GM18909 (cell line): ENCODE measurements around the gene WWOX.
"Not testable (repeated sequence)": the region's sequence is repeated elsewhere in the genome, so short reads cannot be mapped to it uniquely, and the experiment has no call there.

ENCODE experiments used
- ATAC-seq: cut with Tn5 transposase; IDR thresholded peaks from one replicate; pipeline ENCODE4 v1.9.1; 2021; ENCODE audit warnings: mild to moderate bottlenecking; ENCODE audit not compliant: unreplicated experiment, poor library complexity

WWOX gene

DNA sequence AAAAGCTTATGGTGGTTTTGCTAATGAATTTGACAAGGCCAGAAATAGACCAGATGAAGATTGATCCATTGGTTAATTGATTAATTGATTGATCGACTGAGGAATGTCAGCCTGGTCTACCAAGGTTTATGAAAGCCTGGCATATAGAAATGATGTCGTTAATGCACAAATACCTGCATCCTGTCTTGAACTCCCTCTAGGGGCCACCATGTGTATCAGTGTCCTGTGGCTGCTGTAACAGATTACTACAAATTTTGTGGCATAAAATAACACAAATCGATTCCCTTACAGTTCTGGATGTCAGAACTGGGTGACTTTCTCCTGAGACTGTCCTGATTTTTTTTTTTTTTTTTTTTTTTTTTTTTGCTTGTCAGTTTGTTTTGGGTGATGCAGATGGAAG, 947.9 kb downstream of the WWOX start:
- no peak for ATAC-seq

DNA sequence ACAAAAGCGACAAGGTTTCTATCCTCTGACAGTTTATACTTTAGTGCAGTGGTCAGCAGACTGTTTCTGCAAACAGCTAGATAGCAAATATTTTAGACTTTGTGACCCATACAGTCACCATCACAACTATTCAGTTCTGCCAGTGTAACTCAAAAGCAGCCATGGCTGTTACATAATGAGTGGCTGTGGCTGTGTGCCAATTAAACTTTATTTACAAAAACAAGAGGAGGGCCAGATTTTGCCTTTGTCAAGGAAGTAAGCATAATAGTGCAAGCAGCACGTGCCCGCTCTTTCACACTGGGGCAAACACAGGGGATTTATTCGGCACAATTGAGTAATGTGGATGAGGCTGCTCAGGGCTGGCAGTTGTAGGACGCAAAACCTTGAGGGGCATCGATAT, 949.6 kb downstream of the WWOX start:
- no peak for ATAC-seq

- ATAC-seq, result no peak
These were observed 950.6 kb downstream of the WWOX start for GRCh38 chr16:79050063-79050462.

- no peak for ATAC-seq
These were observed 951.9 kb downstream of the WWOX start for GRCh38 chr16:79051313-79051712.

- ATAC-seq, result not testable (repeated sequence)
These were observed 952.7 kb downstream of the WWOX start for GRCh38 chr16:79052198-79052597.

DNA sequence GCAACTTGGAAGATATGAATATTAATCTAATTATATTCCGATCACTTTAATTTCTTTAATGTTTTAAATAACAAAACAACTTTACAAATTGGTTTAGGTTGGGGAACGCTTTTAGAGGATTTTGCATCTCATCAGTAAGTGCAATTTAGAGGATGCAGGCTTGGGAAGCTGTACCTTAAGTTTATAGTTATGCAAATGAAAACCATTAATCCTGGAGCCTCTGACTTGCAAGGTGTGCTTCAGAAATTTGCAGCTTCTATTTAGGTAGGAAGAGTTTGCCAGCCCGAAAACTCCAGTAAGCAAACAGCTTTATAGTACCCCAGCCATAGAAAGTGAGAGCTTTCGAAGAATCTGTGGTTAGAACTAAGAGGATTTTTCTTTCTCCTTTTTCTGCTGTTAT, 954.1 kb downstream of the WWOX start:
- ATAC-seq, result no peak

DNA sequence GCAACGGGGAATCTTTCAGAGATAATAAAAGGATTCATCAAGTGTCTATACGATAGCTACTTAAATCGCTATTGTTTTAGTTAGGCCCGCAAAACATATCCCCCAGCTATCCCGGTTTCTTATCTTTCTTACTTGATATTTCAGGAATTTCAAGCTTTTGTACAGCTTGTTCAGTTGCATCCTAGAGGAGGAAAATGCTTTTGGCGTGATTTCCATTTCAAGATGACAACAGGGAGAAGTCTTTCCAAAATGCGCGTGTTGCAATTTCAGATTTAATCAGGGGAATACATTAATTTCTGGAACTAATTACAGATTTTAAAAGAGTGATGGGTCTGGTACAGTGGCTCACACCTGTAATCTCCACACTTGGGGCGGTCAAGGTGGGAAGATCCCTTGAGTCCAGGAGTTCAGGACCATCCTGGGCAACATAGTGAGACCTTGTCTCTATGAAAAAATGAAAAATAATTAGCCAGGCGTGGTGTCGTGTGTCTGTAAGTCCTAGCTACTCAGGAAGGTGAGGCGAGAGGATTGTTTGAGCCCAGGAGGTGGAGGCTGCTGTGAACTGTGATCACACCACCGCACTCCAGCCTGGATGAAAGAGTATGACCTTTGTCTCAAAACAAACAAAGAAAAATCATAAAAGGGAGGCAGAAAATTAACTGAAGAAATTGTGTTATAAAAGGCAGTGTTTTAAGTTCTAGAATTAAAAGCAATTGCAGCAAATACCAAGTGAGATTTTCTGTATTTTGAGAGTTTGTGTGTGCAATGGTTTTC, 954.9 kb downstream of the WWOX start:
- ATAC-seq, result no peak

- no peak for ATAC-seq
These were observed 956.0 kb downstream of the WWOX start for GRCh38 chr16:79055251-79055970.

- ATAC-seq, result no peak
These were observed 961.7 kb downstream of the WWOX start for GRCh38 chr16:79061181-79061580.

- ATAC-seq, result no peak
These were observed 962.9 kb downstream of the WWOX start for GRCh38 chr16:79062336-79062735.

GRCh38 chr16:79062821-79063220, 963.4 kb downstream of the WWOX start:
- ATAC-seq, result no peak

DNA sequence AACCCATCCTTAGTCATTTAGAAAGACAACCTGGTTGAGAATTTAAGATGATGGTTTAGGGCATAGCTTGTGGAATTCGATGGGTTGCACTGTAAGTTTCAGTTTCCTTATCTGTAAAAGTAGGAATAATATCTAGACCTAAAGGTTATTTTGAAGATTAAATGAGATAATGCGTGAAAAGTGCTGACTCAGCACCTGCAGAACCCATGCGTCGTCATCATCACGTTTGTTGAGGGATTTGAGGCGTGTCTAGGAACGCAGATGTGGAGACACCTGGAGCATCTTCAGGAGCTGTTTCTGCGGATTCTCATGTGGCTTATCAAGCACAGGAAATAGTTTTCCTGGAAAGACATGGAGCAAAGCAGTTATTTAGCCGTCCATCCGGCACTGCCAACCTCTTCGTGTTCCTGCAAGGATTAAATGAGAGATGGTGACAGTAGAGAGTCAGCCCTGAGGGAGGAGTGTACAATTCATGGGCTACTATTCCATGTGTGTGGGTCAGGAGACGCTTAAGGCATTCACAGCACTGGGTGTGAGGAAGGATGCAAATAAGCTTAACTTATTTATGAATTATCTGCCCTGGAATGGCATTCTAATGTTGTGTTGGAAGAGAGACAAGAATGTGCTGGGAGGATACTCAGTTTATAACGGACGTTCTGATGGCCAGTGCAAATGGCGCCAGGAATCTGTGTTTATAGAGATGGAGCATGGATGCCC, 965.0 kb downstream of the WWOX start:
- no peak for ATAC-seq

GRCh38 chr16:79066561-79066960, 967.1 kb downstream of the WWOX start:
- ATAC-seq, result no peak

- no peak for ATAC-seq
These were observed 968.1 kb downstream of the WWOX start for GRCh38 chr16:79067600-79067999.

DNA sequence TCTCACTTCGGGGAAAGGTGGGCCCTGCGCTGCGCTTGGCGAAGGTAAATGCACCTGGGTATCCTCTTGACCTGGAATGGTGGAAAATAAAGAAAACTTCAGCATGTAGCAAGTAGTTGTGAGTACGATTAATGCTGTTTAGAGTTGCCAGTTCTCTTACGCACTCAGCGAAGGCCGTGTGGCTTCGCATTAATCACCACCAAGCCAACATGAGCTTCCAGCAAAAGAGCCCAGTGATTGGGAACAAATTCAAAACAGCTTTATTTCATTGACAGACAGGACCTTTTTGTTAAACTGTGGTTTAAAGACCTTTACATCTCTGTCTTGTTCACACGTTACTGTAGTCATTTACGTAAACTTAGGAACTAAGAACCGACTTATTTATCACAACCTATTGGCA, 969.7 kb downstream of the WWOX start:
- ATAC-seq, result no peak

- ATAC-seq, result no peak
These were observed 970.2 kb downstream of the WWOX start for GRCh38 chr16:79069633-79070032.

DNA sequence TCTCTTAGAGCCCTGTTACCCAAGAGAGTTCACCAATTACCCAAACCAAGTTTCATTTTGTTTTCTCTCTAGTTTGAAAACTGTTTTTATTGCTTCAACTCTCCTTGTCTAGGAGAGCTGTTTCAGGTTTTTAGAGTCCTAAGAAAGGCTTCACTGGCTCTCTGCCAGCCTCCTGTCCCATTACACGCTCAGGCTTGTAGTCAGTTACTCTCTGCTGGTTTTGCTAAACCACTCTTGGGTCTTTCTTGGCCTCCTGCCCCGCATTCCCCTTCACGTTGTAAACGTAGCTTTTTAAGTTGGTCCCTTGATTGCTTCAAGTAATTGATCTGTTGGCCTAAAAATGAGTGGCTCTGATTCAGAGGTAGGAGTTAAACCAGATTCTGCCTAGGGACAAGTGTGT, 972.0 kb downstream of the WWOX start:
- no peak for ATAC-seq

- ATAC-seq, result no peak
These were observed 973.1 kb downstream of the WWOX start for GRCh38 chr16:79072517-79072916.

- ATAC-seq, result no peak
These were observed 974.1 kb downstream of the WWOX start for GRCh38 chr16:79073566-79073965.

- ATAC-seq, result no peak
These were observed 975.1 kb downstream of the WWOX start for GRCh38 chr16:79074541-79074940.

DNA sequence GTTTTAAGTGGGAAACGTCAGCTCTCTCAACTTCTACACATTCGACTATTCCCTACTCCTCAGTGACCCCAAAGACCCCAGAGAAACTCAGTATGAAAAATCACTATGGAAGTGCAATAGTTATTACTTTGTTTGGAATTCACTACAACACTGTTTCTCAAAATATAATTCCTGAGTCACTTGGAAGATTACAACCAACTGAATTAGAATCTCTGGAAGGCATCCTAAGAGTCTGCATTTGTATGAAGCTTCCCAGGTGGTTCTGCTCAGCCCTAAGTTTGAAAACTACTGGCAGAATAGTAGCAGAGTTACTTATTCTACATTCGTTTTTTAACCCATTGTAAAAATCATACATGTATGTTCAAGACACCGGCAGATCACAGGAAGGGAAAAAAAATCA, 975.5 kb downstream of the WWOX start:
- ATAC-seq, result no peak
